GM21529 (cell line): ENCODE measurements around the gene FASTKD3.

Source experiments
- ATAC-seq: cut with Tn5 transposase; IDR thresholded peaks from one replicate; pipeline ENCODE4 v1.9.1; 2021; ENCODE audit not compliant: unreplicated experiment

Gene FASTKD3

DNA sequence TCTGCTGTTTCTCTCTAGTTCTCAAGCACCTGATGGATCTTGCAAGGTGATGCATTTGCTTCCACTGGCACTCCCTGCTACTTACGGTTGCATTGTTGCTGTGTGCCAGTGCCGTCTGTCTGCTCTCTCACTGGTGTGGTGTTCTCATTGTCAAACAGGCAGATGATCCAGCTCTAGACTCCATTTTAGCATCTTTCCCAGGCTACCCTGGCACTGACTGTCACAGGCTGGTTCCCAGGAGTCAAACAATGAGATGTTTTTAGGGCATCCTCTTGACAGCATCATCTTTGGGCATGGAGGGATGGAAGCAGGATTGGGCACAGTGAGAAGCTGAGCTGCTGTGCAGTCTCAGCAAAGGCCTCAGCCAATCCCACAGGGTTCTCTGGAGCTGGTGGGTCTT, 13.0 kb upstream of the FASTKD3 start:
- ATAC-seq = no peak

- no peak for ATAC-seq
These were observed 12.3 kb upstream of the FASTKD3 start for GRCh38 chr5:7881091-7881490.

DNA sequence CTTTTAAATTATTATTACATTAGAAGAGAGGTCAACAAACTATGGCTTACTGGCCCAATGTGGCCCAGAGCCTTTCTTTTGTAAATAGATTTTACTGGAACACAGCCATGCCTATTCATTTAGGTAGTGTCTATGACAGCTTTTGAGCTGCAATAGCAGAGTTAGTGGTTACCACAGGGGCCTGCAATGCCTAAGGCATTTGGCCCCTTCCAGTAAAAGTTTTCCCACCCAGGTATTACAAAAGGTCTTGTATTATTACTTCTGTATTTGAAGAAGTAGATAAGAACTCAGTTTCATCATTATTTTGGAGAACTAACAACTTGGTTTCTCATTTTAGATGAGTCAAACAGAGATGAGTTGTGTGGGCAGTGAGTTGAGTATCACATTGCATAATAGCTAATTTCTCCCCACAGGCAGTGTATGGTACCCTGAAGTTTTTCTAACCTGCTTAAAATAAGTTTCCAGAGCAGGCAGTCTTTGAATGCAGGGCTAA, 9.6 kb upstream of the FASTKD3 start:
- peak; percentile 95 for ATAC-seq

DNA sequence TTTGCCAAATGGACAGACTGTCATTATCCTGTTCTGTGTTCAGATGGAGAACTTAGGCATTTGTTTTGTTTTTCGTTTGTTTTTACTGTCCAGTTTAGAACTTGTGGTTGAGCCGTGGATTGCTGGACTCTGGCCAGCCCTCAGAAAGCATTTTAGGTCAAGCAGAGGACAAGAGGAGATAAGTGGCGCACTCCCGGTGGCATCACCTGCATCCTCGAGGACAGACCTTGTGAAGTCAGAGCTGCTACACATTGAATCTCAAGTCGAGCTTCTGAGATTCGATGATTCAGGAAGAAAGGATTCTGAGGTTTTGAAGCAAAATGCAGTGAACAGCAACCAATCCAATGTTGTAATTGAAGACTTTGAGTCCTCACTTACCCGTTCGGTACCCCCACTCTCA, 9.0 kb upstream of the FASTKD3 start:
- no peak for ATAC-seq

DNA sequence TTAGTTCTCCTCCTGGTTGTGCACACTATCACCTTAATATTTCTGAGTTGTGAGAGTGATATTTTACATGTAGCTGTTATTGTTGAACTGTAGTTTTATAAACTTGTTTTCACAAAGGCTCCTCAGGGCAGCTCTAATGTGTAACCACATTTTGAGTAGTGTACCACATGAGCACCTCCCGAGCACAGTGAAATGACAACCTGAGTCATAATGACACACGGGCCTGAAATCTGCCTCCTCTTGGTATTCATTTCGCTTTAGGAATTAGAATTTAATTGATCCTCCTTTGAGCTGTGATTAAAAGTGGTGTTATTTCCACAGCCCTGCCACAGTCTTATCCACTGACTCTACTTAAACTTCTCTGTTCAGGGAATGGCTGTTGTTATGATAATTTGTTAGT, 8.0 kb upstream of the FASTKD3 start:
- ATAC-seq = peak; percentile 59

DNA sequence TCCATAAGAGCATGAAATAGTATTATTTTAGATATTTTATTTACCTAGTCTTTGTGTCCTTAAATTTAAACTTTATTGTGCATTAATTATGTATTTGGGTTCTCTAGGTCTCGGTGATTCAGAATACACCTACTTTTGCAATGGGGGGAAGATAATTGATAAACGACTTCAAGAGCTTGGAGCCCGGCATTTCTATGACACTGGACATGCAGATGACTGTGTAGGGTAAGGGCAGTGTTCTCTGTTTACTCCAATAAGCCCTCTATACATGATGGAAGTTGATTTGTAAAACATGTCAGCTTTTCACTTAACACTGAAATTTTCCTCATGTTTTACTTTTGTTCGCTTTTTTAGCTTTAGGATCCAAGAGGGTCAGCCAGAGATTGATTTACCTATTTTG, 6.3 kb upstream of the FASTKD3 start:
- no peak for ATAC-seq

GRCh38 chr5:7874639-7875038, 5.8 kb upstream of the FASTKD3 start:
- ATAC-seq = no peak

GRCh38 chr5:7873216-7873615, 4.4 kb upstream of the FASTKD3 start:
- ATAC-seq = no peak

DNA sequence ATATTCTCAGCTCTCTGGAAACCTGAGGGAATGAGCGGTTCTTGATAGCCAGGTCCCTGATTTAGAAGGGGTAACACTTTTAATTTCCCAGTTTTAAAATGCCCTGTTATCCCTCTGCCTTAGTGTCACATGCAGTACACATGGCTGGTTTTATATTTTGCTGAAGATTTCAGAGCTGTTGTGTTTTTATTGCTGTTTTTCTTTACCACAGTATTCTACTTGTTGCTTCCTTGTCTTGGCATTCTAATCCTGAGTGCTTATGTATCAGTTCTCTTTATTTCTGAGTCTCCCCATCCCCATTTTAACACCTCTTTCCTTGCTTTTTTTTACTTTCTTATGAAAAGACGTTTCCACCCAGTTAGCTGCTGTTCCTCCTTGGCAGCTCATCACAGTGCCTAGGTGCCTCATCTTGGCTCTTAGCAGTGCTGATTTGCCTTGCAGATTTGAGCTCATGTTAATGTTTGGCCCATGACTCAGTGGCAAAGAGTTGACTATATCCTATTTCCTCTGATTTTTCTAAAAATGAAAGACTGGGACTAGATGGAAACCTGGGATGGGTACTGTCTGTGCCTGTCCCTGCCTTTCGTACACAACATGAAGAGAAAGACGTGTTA, 3.8 kb upstream of the FASTKD3 start:
- no peak for ATAC-seq

DNA sequence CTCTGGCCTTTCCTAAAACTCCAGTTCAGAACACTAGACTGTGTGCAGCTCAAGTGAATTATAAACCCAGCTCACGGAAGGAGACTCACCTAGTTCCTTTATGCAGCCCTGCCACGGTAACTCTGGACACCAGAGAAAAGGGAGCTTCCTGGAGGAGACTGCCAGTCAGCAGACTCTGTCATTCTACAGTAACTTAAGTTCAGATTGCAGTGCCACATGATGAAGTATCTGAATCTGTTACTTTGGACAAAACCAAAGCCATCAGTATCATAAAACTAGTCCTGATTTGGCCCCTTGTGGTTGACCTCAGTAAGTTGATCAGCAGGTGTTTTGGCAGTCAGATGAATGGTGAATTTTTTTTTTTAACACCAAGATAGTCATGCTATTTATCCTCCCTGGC, 2.8 kb upstream of the FASTKD3 start:
- peak; percentile 26 for ATAC-seq

- ATAC-seq = peak; percentile 24
These were observed 774 bp upstream of the FASTKD3 start for GRCh38 chr5:7869474-7870136.

- ATAC-seq = peak; percentile 0
These were observed 431 bp downstream of the FASTKD3 start for GRCh38 chr5:7868427-7868772.

DNA sequence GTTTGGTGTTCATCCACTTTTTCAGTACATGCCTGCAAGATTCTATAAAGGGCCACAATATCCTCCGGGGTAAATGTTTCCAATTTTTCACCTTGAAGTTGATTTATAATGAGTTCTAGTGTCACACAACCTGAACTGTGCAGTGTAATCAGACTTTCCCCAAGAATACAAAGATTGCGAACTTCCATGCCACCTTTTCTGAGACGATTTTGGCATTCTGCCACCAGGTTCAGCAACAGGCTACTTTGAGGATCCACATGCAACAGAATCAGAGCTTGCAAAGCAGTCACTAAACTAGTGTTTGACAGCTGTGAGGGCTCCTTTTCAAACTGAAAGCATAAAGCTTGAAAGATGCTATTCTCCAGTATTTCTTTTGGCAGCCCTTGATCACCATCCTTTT, 1.6 kb downstream of the FASTKD3 start:
- ATAC-seq = no peak

- no peak for ATAC-seq
These were observed 2.6 kb downstream of the FASTKD3 start for GRCh38 chr5:7866196-7866595.

- no peak for ATAC-seq
These were observed 10.8 kb downstream of the FASTKD3 start for GRCh38 chr5:7857926-7858632.

DNA sequence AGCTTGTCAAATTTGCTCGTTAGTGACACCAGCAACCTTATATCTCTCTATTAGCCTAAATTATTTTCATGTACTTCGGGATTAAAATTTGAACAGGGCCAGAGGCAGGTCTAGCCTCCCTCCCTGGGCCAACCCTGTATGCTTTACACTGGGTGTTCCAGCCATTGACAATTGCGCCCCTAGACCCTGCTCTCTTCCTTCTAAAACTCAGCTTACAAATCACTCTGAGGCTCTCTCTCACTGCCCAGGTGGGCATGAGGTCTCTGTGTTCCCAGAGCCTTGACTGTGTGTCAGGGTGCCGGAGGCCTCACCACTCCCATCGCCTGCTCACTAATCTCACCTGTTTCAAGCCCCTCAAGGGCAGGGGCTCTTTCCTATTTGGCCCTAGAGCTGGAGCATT, 11.5 kb downstream of the FASTKD3 start:
- no peak for ATAC-seq

- ATAC-seq = peak; percentile 58
These were observed 12.0 kb downstream of the FASTKD3 start for GRCh38 chr5:7856855-7857254.

DNA sequence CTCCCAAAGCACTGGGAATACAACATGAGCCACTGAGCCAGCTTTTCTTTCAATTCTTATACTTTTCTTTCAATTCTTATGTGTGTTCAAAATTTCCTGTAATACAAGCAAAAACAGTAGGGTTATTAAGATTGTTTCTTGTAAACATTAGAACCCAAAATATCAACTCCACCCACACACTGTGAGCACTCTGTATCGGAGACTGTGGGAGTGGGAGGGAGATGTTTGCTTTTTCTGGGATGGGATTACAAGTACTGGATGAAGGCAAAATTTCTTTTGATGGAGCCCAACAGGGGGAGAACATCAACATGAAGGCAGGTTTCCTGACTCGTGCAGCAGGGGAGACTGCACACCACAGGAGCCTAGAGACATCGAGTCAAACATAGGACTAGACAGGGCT, 13.2 kb downstream of the FASTKD3 start:
- no peak for ATAC-seq

DNA sequence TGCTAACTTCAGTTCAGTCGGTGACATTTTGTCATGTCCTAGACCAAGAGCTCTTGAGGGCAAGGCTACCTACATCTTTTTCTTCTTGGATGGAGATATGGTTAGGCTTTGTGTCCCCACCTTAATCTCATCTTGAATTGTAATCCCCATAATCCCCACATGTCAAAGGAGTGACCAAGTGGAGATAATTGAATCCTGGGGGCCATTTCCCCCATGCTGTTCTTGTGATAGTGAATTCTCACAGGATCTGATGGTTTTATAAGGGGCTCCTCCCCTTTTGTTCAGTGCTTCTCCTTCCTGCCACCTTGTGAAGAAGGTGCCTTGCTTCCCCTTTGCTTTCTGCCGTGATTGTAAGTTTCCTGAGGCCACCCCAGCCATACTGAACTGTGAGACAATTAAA, 15.8 kb downstream of the FASTKD3 start:
- ATAC-seq = no peak

DNA sequence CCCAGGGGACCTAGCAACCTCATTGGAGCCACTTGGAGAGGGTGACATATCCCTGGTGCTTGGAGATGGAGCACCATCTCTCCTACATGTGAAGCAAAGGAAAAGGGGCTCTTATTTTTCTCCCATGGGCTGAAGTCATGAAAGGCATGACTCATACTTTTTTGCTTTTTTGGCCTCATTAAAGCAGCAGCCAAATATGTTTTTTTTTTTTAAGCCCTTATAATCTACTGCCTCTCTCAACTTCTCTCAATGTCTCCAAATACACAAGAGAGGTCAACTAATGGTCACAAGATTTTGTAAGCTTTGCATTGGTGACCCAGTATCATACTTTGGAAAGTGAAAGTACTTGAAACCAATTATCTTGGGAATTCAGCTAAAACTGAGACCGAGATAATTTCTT, 16.3 kb downstream of the FASTKD3 start:
- ATAC-seq = no peak

DNA sequence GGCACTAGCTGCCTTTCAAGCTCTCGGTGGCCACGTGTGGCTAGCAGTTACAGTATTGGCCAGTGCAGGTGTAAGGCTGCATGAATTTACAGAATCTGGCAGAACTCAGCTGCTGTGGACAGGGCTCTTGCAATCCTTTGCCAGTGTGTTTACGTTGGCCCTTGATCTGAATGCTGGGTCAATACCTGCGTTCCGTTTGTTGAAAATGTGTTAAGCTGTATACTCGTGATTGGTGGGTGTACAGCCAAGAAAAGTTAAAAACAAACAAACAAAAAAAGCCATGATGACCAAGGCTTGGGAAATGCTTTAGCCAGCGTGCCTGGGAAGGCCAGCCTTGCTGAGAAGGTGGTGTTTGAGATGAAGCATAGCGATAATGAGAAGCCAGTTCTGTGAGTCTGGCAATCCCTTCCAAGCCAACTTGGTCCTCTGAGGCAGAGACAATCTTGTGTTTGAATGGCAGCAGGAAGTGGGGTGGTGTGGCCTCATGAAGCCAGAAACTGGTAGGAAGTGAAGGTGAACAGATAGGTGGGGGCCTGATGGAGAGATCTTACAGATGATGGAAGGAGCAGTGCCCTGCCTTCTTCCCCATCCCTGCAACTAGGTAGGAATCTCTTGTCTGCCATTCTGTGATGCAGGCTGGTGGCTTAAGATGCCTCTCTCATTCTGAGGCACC, 17.1 kb downstream of the FASTKD3 start:
- ATAC-seq = no peak

DNA sequence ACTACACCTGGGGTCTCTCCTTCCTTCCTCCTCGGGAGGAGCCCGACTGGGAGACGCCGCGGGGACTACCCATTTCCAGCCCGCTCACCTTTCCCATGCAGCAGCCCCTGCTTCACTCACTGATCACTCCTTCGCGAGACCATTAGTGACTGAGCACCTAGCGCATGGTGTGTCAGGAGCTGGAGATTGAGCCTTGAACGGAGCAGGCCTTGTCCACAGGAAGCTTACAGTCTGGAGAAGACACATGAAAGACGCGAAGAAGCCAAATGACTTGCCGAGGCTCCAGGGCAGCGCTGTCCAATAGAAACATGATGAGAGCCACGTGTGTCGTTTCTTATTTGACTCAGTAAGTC, 17.6 kb downstream of the FASTKD3 start:
- no peak for ATAC-seq
